K562 (cell line): Measurements from ENCODE around the gene RABL3. TPM values are rescaled to one million over a fixed set of nuclear protein-coding genes. Genes with fewer than 3 reads are reported as not detected.

Source experiments
- ATAC-seq: fragments of 200-7000 bp; cut with Tn5 transposase; 3 replicates; pipeline ENCODE4 v1.9.1; 2020; ENCODE audit warnings: moderate library complexity
- BruUV-seq: library from RNA; stranded (reverse); fragments of 400-500 nt; replicated peaks from 2 replicates; lab custom pipeline; 2021; lab: Mats Ljungman, UMichigan
- CTCF ChIA-PET: fragments of 300-600 bp; formaldehyde crosslinking; extraction: SDS; loops from one replicate; lab custom pipeline; 2021; ENCODE audit warnings: low intra/inter-chr PET ratio; lab: Yijun Ruan, JAX
- POLR2A ChIA-PET: fragments of 300-600, 350-650 bp; sonication (Branson Sonifier 250); formaldehyde crosslinking; extraction: SDS; loops from one replicate; lab custom pipeline; 2021; ENCODE audit warnings: antibody characterized with exemption, inconsistent platforms; lab: Yijun Ruan, JAX
- DNase-seq, 4 experiments: peaks; one replicate each; pipeline versions ENCODE4 v3.0.0 to v3.0.0-alpha.2; 2011 to 2018; ENCODE audit warnings: low spot score in 3 of 4, mixed read lengths in 3 of 4; ENCODE audit errors: extremely low read depth in 1 of 4
- FAIRE-seq: peaks from 2 replicates; lab custom pipeline; 2011; peaks lifted over from hg19 to GRCh38; lab: Jason Lieb, UNC
- H2AFZ ChIP-seq: 2 replicates; pipeline ENCODE4 v1.6.0; 2011; ENCODE audit warnings: low read depth, low read length, control low read depth, inconsistent platforms
- H3K27ac ChIP-seq: fragments of 200-600 bp; 3 replicates; pipeline ENCODE4 v1.8.0; 2011; ENCODE audit warnings: low read depth, mild to moderate bottlenecking, control low read depth, inconsistent platforms, low read length, moderate library complexity, mixed read lengths; ENCODE audit errors: extremely low read depth
- H3K27me3 ChIP-seq, 2 experiments: fragments of 300-600 bp in 1 of 2; 2 replicates in 1 of 2; 3 replicates in 1 of 2; pipeline versions ENCODE4 v1.6.0 to v1.8.0; 2011; ENCODE audit warnings: inconsistent platforms in 2 of 2, low read length in 2 of 2, mild to moderate bottlenecking in 1 of 2, mixed read lengths in 1 of 2, moderate library complexity in 1 of 2; ENCODE audit not compliant: control insufficient read depth in 2 of 2, insufficient read depth in 2 of 2
- H3K36me3 ChIP-seq: fragments of 300-600 bp; 3 replicates; pipeline ENCODE4 v1.8.0; 2011; ENCODE audit warnings: mild to moderate bottlenecking, low read length, inconsistent platforms; ENCODE audit not compliant: control insufficient read depth, insufficient read depth
- H3K4me1 ChIP-seq, 2 experiments: fragments of 200-600 bp in 1 of 2; replicated peaks in 1 of 2; 2 replicates in 1 of 2; 3 replicates in 1 of 2; pipeline versions ENCODE4 v1.5.1 to v1.8.0; 2011; ENCODE audit warnings: inconsistent platforms in 2 of 2, low read length in 2 of 2, mild to moderate bottlenecking in 1 of 2, mixed read lengths in 1 of 2, moderate library complexity in 1 of 2; ENCODE audit not compliant: control insufficient read depth in 2 of 2, insufficient read depth in 2 of 2
- H3K4me2 ChIP-seq: 2 replicates; pipeline ENCODE4 v1.6.1; 2011; ENCODE audit warnings: low read length, control low read depth, inconsistent platforms, mixed read lengths; ENCODE audit not compliant: insufficient read depth
- H3K4me3 ChIP-seq: fragments of 200-600 bp; sonication (generic), shearing (Covaris generic); 2 replicates; pipeline ENCODE4 v1.5.1; 2016; ENCODE audit warnings: control low read depth, inconsistent platforms
- H3K79me2 ChIP-seq: fragments of 200-600 bp; 3 replicates; pipeline ENCODE4 v1.8.0; 2011; ENCODE audit warnings: low read length, inconsistent platforms; ENCODE audit not compliant: control insufficient read depth, insufficient read depth
- H3K9ac ChIP-seq, 2 experiments: 2 replicates each; pipeline versions ENCODE4 v1.6.0 to v1.6.1; 2011; ENCODE audit warnings: low read depth in 2 of 2, low read length in 2 of 2, control low read depth in 1 of 2, inconsistent platforms in 1 of 2, mild to moderate bottlenecking in 1 of 2, mixed read lengths in 1 of 2; ENCODE audit not compliant: insufficient read depth in 1 of 2
- H3K9me1 ChIP-seq: one replicate; pipeline ENCODE4 v1.6.0; 2011; ENCODE audit warnings: inconsistent platforms, mild to moderate bottlenecking, low read length, moderate library complexity; ENCODE audit not compliant: control insufficient read depth, insufficient read depth
- H3K9me3 ChIP-seq: replicated peaks from 2 replicates; pipeline ENCODE4 v1.5.1; 2011; ENCODE audit warnings: low read depth, low read length, inconsistent platforms; ENCODE audit not compliant: control insufficient read depth, insufficient read depth
- H4K20me1 ChIP-seq: replicated peaks from 2 replicates; pipeline ENCODE4 v1.6.1; 2011; ENCODE audit warnings: low read length, inconsistent platforms, mixed read lengths; ENCODE audit not compliant: control insufficient read depth, insufficient read depth
- CCAR2 ChIP-seq: fragments of 200-400 bp; formaldehyde crosslinking; IDR thresholded peaks from 2 replicates; pipeline ENCODE4 v1.6.1; 2017; ENCODE audit warnings: mild to moderate bottlenecking, low read depth, low read length
- CREM ChIP-seq: IDR thresholded peaks from 2 replicates; pipeline ENCODE4 v1.6.1; 2014; ENCODE audit warnings: antibody characterized with exemption, low read depth
- CTCF ChIP-seq, 3 experiments: IDR thresholded peaks in 2 of 3; conservative IDR thresholded peaks in 1 of 3; 2 replicates each; pipeline ENCODE4 v1.5.1; 2011 to 2012; ENCODE audit warnings: low read length in 3 of 3, mild to moderate bottlenecking in 3 of 3, control low read depth in 2 of 3, improper control_type of control experiment in 1 of 3, inconsistent platforms in 1 of 3, low read depth in 1 of 3, mixed read lengths in 1 of 3, moderate library complexity in 1 of 3; ENCODE audit not compliant: insufficient read depth in 2 of 3
- DMBX1 ChIP-seq: fragments of 250-450 bp; sonication (Bioruptor Pico); IDR thresholded peaks from 2 replicates; pipeline ENCODE4 v1.8.0; 2022; ENCODE audit warnings: inconsistent platforms, mild to moderate bottlenecking, moderate library complexity, borderline replicate concordance
- E2F6 ChIP-seq, 2 experiments: IDR thresholded peaks; 2 replicates each; pipeline ENCODE4 v1.6.1; 2011; ENCODE audit warnings: borderline replicate concordance in 1 of 2, control low read depth in 1 of 2, low read depth in 1 of 2, low read length in 1 of 2, mild to moderate bottlenecking in 1 of 2, mixed read lengths in 1 of 2, moderate library complexity in 1 of 2; ENCODE audit not compliant: insufficient read depth in 1 of 2, insufficient read length in 1 of 2, poor library complexity in 1 of 2, severe bottlenecking in 1 of 2; ENCODE audit errors: extremely low read depth in 1 of 2
- MAFF ChIP-seq: IDR thresholded peaks from 2 replicates; pipeline ENCODE4 v1.6.1; 2012; ENCODE audit warnings: low read length, improper control_type of control experiment
- RBM17 ChIP-seq: fragments of 200-400 bp; formaldehyde crosslinking; IDR thresholded peaks from 2 replicates; pipeline ENCODE4 v1.6.1; 2017; ENCODE audit warnings: low read depth, mild to moderate bottlenecking, low read length, borderline replicate concordance
- STAT6 ChIP-seq: sonication (generic); formaldehyde crosslinking; IDR thresholded peaks from 2 replicates; pipeline ENCODE4 v1.8.1; 2023; ENCODE audit warnings: mild to moderate bottlenecking, missing genetic modification reagents
- ZBTB34 ChIP-seq: fragments of 250-450 bp; sonication (Bioruptor Pico); IDR thresholded peaks from 2 replicates; pipeline ENCODE4 v1.8.0; 2021; ENCODE audit warnings: mild to moderate bottlenecking, moderate library complexity
- ZNF140 ChIP-seq: fragments of 250-450 bp; sonication (Bioruptor Pico); IDR thresholded peaks from 2 replicates; pipeline ENCODE4 v1.8.0; 2021; ENCODE audit warnings: moderate library complexity, mild to moderate bottlenecking, inconsistent platforms
- ZNF311 ChIP-seq: fragments of 250-450 bp; sonication (Bioruptor Pico); IDR thresholded peaks from 2 replicates; pipeline ENCODE4 v1.4.0; 2020; ENCODE audit warnings: mild to moderate bottlenecking, moderate library complexity
- ZNF444 ChIP-seq: fragments of 250-450 bp; sonication (Bioruptor Pico); IDR thresholded peaks from 2 replicates; pipeline ENCODE4 v1.4.0; 2020; ENCODE audit warnings: mild to moderate bottlenecking, moderate library complexity
- WGBS: fragments of 100-300 bp; shearing (Covaris generic); methylation state at CpG from one replicate; pipeline ENCODE4 v1.1.6; 2016; ENCODE audit warnings: low coverage, mixed read lengths; ENCODE audit not compliant: insufficient coverage; ENCODE audit errors: missing lambda C conversion rate; 5-methylcytosine and 5-hydroxymethylcytosine counted together
- in situ Hi-C: fragments of 300-500 bp; cut with MboI; formaldehyde crosslinking; loops from 4 replicates; pipeline ENCODE4 v1.15.0; 2018; ENCODE audit warnings: inconsistent platforms, mixed read lengths
- intact Hi-C: fragments of 100-400 bp; cut with micrococcal nuclease; formaldehyde crosslinking; loops from 2 replicates; pipeline ENCODE4 v1.14.2; 2022
- polyA plus RNA-seq, 8 experiments: library from polyadenylated mRNA; depleted of rRNA in 4 of 8; stranded (reverse) in 5 of 8; unstranded in 3 of 8; fragments of >200 nt; fragmentation: Nextera tagmentation in 2 of 8; fragmentation: Illumina TruSeq in 1 of 8; extraction: Ambion mirVana in 2 of 8; extraction: Trizol in 1 of 8; gene quantifications; 2 replicates each; pipeline versions ENCODE4 v1.2.1 to v1.2.3, GENCODE V29; 2011 to 2014; ENCODE audit warnings: inconsistent platforms in 1 of 8, missing spikeins in 1 of 8
- total RNA-seq, 7 experiments: library from RNA; depleted of rRNA in 6 of 7; stranded (reverse); fragments of >200 nt in 6 of 7; fragmentation: Illumina TruSeq in 2 of 7; extraction: Trizol in 2 of 7; gene quantifications; 2 replicates each; pipeline versions ENCODE4 v1.2.1 to v1.2.3, GENCODE V29; 2011 to 2021; ENCODE audit warnings: low replicate concordance in 1 of 7

The RABL3 gene
- total and polyA plus RNA-seq, 9 of the 15 experiments (the other 6 are each of a cell fraction or from before 2014, with no cell fraction given): 6.5 to 30.7 (median 12.3) TPM

GRCh38 chr3:120741320-120741719, 996 bp downstream of the RABL3 start:
- H3K79me2 ChIP-seq: peaks cover 49% of the 10 kb centered on the region
- no peak for FAIRE-seq
- TF ChIP-seq CCAR2: no peak
- TF ChIP-seq DMBX1 (CRISPR knock-in tag): no peak
- no peak for TF ChIP-seq ZNF140 (CRISPR knock-in tag)
- TF ChIP-seq CTCF (IDR thresholded peaks at IDR 0.05 in 2 of 3, conservative IDR thresholded peaks at IDR 0.05 in 1 of 3; ENCODE audit: insufficient read depth in 2 of 3, low read depth in 1 of 3, low read length in 3 of 3): no peak
- TF ChIP-seq ZNF311 (CRISPR knock-in tag): no peak
- TF ChIP-seq RBM17: no peak
- no peak for TF ChIP-seq ZNF444 (CRISPR knock-in tag)
- TF ChIP-seq MAFF: peak; percentile 100
- no peak for TF ChIP-seq STAT6
- TF ChIP-seq E2F6 (IDR thresholded peaks at IDR 0.05; ENCODE audit: borderline replicate concordance in 1 of 2, extremely low read depth in 1 of 2, insufficient read depth in 1 of 2, insufficient read length in 1 of 2, low read depth in 1 of 2, low read length in 1 of 2, poor library complexity in 1 of 2, severe bottlenecking in 1 of 2): peak in 1 of 2 experiments; percentile 27
- no peak for TF ChIP-seq CREM
- TF ChIP-seq ZBTB34 (CRISPR knock-in tag): no peak

More at GRCh38 chr3:120741320-120741719, 996 bp downstream of the RABL3 start:
- H3K4me1 ChIP-seq: no peaks in the 10 kb centered on the region; a peak in 2 of 5 replicates
- POLR2A ChIA-PET: no interaction called here
- 24% methylated on average over 3 of the region's 3 CpGs for WGBS
- intact Hi-C loops: no loop called here
- CTCF ChIA-PET: no interaction called here
- peak overlapping the region; percentile 98; the same call in 1 of the 2 replicates for H3K4me3 ChIP-seq
- in situ Hi-C loops: no loop called here
- DNase-seq (peak; percentile 8 to 18 (median 10)), ATAC-seq (no peak)
- H3K9me3 ChIP-seq: no peaks in the 10 kb centered on the region; the same call in 1 of the 2 replicates
- H3K9ac ChIP-seq: peak overlapping the region in 1 of 2 experiments; percentile 98; a peak in 2 of 4 replicates
- peak overlapping the region; percentile 97 for H3K4me2 ChIP-seq
- no peaks in the 10 kb centered on the region for H4K20me1 ChIP-seq
- H2AFZ ChIP-seq: peak overlapping the region; percentile 100; the same call in 1 of the 2 replicates
- peak overlapping the region; percentile 100; the same call in 1 of the 3 replicates for H3K27ac ChIP-seq
- no peaks in the 10 kb centered on the region for H3K27me3 ChIP-seq
- 0 out of 3 replicates have a peak, but pooled peaks cover 4% of the 10 kb centered on the region for H3K36me3 ChIP-seq
- BruUV-seq: no TSS peak
- no peaks in the 10 kb centered on the region for H3K9me1 ChIP-seq
